Mammary epithelial cell (primary cell): ENCODE measurements around the gene DTNBP1.

ENCODE experiments used
- EZH2 ChIP-seq: IDR thresholded peaks from 2 replicates; pipeline ENCODE4 v1.6.1; 2012; ENCODE audit warnings: low read length, inconsistent platforms, borderline replicate concordance
- TF ChIP-seq, protein P1 (sequence below), 2 donors: IDR thresholded peaks in 1 of 2; conservative IDR thresholded peaks in 1 of 2; 2 replicates each; pipeline ENCODE4 v1.5.1; 2011 to 2012; ENCODE audit warnings: inconsistent platforms in 2 of 2, low read length in 2 of 2, mild to moderate bottlenecking in 2 of 2, control low read depth in 1 of 2, low read depth in 1 of 2; ENCODE audit not compliant: insufficient read depth in 1 of 2; ENCODE audit errors: extremely low read depth in 1 of 2

DNA sequence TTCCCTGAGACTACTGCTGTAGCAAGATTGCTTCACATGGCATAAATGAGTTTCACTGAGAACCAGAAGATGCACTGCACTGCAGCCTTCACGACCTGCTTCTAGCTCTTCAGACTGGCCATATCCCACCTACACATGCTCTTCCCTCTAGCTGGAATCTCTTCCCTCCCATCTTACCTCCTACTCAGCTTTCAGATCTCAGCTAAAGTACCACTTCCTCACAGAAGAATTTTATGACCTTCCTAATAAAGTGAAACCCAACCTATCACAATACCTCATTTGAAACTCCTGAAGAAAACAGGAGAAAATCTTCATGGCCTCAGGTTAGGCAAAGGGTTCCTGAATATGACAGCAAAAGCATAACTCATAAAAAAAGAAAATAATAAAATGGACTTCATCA lies 99.9 kb downstream of the DTNBP1 start:
- TF ChIP-seq, protein P1, sequence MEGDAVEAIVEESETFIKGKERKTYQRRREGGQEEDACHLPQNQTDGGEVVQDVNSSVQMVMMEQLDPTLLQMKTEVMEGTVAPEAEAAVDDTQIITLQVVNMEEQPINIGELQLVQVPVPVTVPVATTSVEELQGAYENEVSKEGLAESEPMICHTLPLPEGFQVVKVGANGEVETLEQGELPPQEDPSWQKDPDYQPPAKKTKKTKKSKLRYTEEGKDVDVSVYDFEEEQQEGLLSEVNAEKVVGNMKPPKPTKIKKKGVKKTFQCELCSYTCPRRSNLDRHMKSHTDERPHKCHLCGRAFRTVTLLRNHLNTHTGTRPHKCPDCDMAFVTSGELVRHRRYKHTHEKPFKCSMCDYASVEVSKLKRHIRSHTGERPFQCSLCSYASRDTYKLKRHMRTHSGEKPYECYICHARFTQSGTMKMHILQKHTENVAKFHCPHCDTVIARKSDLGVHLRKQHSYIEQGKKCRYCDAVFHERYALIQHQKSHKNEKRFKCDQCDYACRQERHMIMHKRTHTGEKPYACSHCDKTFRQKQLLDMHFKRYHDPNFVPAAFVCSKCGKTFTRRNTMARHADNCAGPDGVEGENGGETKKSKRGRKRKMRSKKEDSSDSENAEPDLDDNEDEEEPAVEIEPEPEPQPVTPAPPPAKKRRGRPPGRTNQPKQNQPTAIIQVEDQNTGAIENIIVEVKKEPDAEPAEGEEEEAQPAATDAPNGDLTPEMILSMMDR (conservative IDR thresholded peaks at IDR 0.05 in 1 of 2, IDR thresholded peaks at IDR 0.05 in 1 of 2; ENCODE audit: extremely low read depth in 1 of 2, insufficient read depth in 1 of 2, low read depth in 1 of 2, low read length in 2 of 2) = no peak
- TF ChIP-seq EZH2 = no peak
